IPS-20b (cell line): ENCODE measurements around the gene KLHL7.
"Not testable (repeated sequence)": the region's sequence is repeated elsewhere in the genome, so short reads cannot be mapped to it uniquely, and the experiment has no call there.

ENCODE experiments used
- H3K27ac ChIP-seq: one replicate; pipeline ENCODE4 v1.5.1; 2013; ENCODE audit warnings: low read length
- H3K27me3 ChIP-seq: 2 replicates; pipeline ENCODE4 v1.6.1; 2013; ENCODE audit warnings: mild to moderate bottlenecking, low read length, inconsistent platforms; ENCODE audit not compliant: insufficient read depth
- H3K36me3 ChIP-seq: 2 replicates; pipeline ENCODE4 v1.6.1; 2013; ENCODE audit warnings: low read depth, mild to moderate bottlenecking, inconsistent platforms, low read length, moderate library complexity; ENCODE audit not compliant: insufficient read depth
- H3K4me1 ChIP-seq: 2 replicates; pipeline ENCODE4 v1.6.1; 2013; ENCODE audit warnings: mild to moderate bottlenecking, control low read depth, inconsistent platforms, low read length, moderate library complexity; ENCODE audit not compliant: insufficient read depth
- H3K4me3 ChIP-seq: 2 replicates; pipeline ENCODE4 v1.5.1; 2013; ENCODE audit warnings: mild to moderate bottlenecking, low read length, inconsistent platforms
- H3K9ac ChIP-seq: 2 replicates; pipeline ENCODE4 v1.6.1; 2013; ENCODE audit warnings: low read depth, mild to moderate bottlenecking, inconsistent platforms, low read length, moderate library complexity
- H3K9me3 ChIP-seq: 2 replicates; pipeline ENCODE4 v1.6.1; 2013; ENCODE audit warnings: mild to moderate bottlenecking, low read depth, low read length, inconsistent platforms; ENCODE audit not compliant: insufficient read depth

Gene KLHL7

GRCh38 chr7:23109470-23109869 is 3.9 kb downstream of the KLHL7 start:
- Histone ChIP-seq H3K4me1 (peaks cover 44% of the 10 kb centered on the region), H3K27me3 (no peaks in the 10 kb centered on the region), H3K4me3 (no peak overlapping the region), H3K27ac (no peak overlapping the region), H3K9ac (no peak overlapping the region), H3K9me3 (no peaks in the 10 kb centered on the region), H3K36me3 (no peaks in the 10 kb centered on the region; the same call in 1 of the 2 replicates)

- peak overlapping the region; percentile 80 for H3K27ac ChIP-seq
Measured at GRCh38 chr7:23114896-23115295, 9.3 kb downstream of the KLHL7 start.

GRCh38 chr7:23115991-23116390 is 10.4 kb downstream of the KLHL7 start:
- no peaks in the 10 kb centered on the region for H3K9me3 ChIP-seq
- no peaks in the 10 kb centered on the region for H3K27me3 ChIP-seq
- H3K4me1 ChIP-seq = peaks cover 59% of the 10 kb centered on the region
- peak overlapping the region; percentile 80 for H3K27ac ChIP-seq
- H3K4me3 ChIP-seq = peak overlapping the region; percentile 34; the same call in 1 of the 2 replicates
- peak overlapping the region; percentile 59 for H3K9ac ChIP-seq
- peaks cover 14% of the 10 kb centered on the region; the same call in 1 of the 2 replicates for H3K36me3 ChIP-seq

More at GRCh38 chr7:23114896-23115295, 9.3 kb downstream of the KLHL7 start:
- H3K27me3 ChIP-seq = no peaks in the 10 kb centered on the region
- H3K4me1 ChIP-seq = peaks cover 66% of the 10 kb centered on the region
- H3K4me3 ChIP-seq = peak overlapping the region; percentile 11; the same call in 1 of the 2 replicates
- H3K9ac ChIP-seq = peak overlapping the region; percentile 59; the same call in 1 of the 2 replicates
- no peaks in the 10 kb centered on the region for H3K9me3 ChIP-seq
- H3K36me3 ChIP-seq = peaks cover 14% of the 10 kb centered on the region; the same call in 1 of the 2 replicates

- Histone ChIP-seq H3K9me3 (no peaks in the 10 kb centered on the region), H3K36me3 (peaks cover 21% of the 10 kb centered on the region; the same call in 1 of the 2 replicates), H3K4me1 (peaks cover 48% of the 10 kb centered on the region), H3K27ac (peak overlapping the region; percentile 8), H3K9ac (peak overlapping the region; percentile 33; the same call in 1 of the 2 replicates), H3K27me3 (no peaks in the 10 kb centered on the region), H3K4me3 (no peak overlapping the region)
Measured at GRCh38 chr7:23117841-23118240, 12.3 kb downstream of the KLHL7 start.

GRCh38 chr7:23120106-23120505 is 14.5 kb downstream of the KLHL7 start:
- H3K4me1 ChIP-seq = peaks cover 27% of the 10 kb centered on the region
- H3K4me3 ChIP-seq = no peak overlapping the region
- no peak overlapping the region for H3K27ac ChIP-seq
- H3K36me3 ChIP-seq = peaks cover 31% of the 10 kb centered on the region
- no peak overlapping the region for H3K9ac ChIP-seq
- H3K27me3 ChIP-seq = no peaks in the 10 kb centered on the region
- H3K9me3 ChIP-seq = no peaks in the 10 kb centered on the region

GRCh38 chr7:23121165-23121564 is 15.6 kb downstream of the KLHL7 start:
- Histone ChIP-seq H3K36me3 (peaks cover 42% of the 10 kb centered on the region), H3K27me3 (no peaks in the 10 kb centered on the region), H3K27ac (no peak overlapping the region), H3K9me3 (no peaks in the 10 kb centered on the region), H3K9ac (no peak overlapping the region), H3K4me3 (no peak overlapping the region), H3K4me1 (peaks cover 23% of the 10 kb centered on the region)

GRCh38 chr7:23123007-23123406 is 17.4 kb downstream of the KLHL7 start:
- H3K36me3 ChIP-seq = peaks cover 57% of the 10 kb centered on the region

GRCh38 chr7:23123465-23123864 is 17.9 kb downstream of the KLHL7 start:
- H3K4me3 ChIP-seq = no peak overlapping the region
- H3K4me1 ChIP-seq = peaks cover under 1% of the 10 kb centered on the region; the same call in 1 of the 2 replicates
- H3K9me3 ChIP-seq = no peaks in the 10 kb centered on the region
- H3K9ac ChIP-seq = no peak overlapping the region
- H3K27ac ChIP-seq = no peak overlapping the region
- peaks cover 58% of the 10 kb centered on the region for H3K36me3 ChIP-seq
- H3K27me3 ChIP-seq = no peaks in the 10 kb centered on the region

More at GRCh38 chr7:23123007-23123406, 17.4 kb downstream of the KLHL7 start:
- H3K9me3 ChIP-seq = no peaks in the 10 kb centered on the region
- H3K4me1 ChIP-seq = peaks cover 5% of the 10 kb centered on the region; the same call in 1 of the 2 replicates
- H3K27me3 ChIP-seq = no peaks in the 10 kb centered on the region
- H3K9ac ChIP-seq = no peak overlapping the region
- no peak overlapping the region for H3K4me3 ChIP-seq
- H3K27ac ChIP-seq = no peak overlapping the region

GRCh38 chr7:23129036-23129435 is 23.5 kb downstream of the KLHL7 start:
- H3K4me3 ChIP-seq = no peak overlapping the region
- H3K27ac ChIP-seq = no peak overlapping the region
- H3K27me3 ChIP-seq = no peaks in the 10 kb centered on the region
- H3K9ac ChIP-seq = no peak overlapping the region
- H3K4me1 ChIP-seq = no peaks in the 10 kb centered on the region
- H3K9me3 ChIP-seq = no peaks in the 10 kb centered on the region; the same call in 1 of the 2 replicates
- peaks cover 77% of the 10 kb centered on the region for H3K36me3 ChIP-seq

GRCh38 chr7:23131799-23132198 is 26.2 kb downstream of the KLHL7 start:
- H3K9ac ChIP-seq, H3K27me3 ChIP-seq, H3K27ac ChIP-seq, H3K4me1 ChIP-seq, H3K9me3 ChIP-seq, H3K4me3 ChIP-seq: not testable (repeated sequence)
- peaks cover 50% of the 10 kb centered on the region for H3K36me3 ChIP-seq

GRCh38 chr7:23133797-23134196 is 28.2 kb downstream of the KLHL7 start:
- no peaks in the 10 kb centered on the region; the same call in 1 of the 2 replicates for H3K9me3 ChIP-seq
- no peak overlapping the region for H3K9ac ChIP-seq
- H3K27ac ChIP-seq = no peak overlapping the region
- no peak overlapping the region for H3K4me3 ChIP-seq
- H3K4me1 ChIP-seq = no peaks in the 10 kb centered on the region
- no peaks in the 10 kb centered on the region for H3K27me3 ChIP-seq
- H3K36me3 ChIP-seq = peaks cover 30% of the 10 kb centered on the region

- H3K4me3 ChIP-seq = no peak overlapping the region
- H3K9ac ChIP-seq = no peak overlapping the region
- H3K27ac ChIP-seq = no peak overlapping the region
- H3K9me3 ChIP-seq = no peaks in the 10 kb centered on the region; the same call in 1 of the 2 replicates
- no peaks in the 10 kb centered on the region for H3K4me1 ChIP-seq
- no peaks in the 10 kb centered on the region for H3K27me3 ChIP-seq
- H3K36me3 ChIP-seq = peaks cover 17% of the 10 kb centered on the region; the same call in 1 of the 2 replicates
Measured at GRCh38 chr7:23135755-23136154, 30.2 kb downstream of the KLHL7 start.
